Thoracic aorta (tissue), 2 donors: ENCODE measurements around the gene GCNT2. TPM values are rescaled to one million over a fixed set of nuclear protein-coding genes. Genes with fewer than 3 reads are reported as not detected.
"Not testable (repeated sequence)": the region's sequence is repeated elsewhere in the genome, so short reads cannot be mapped to it uniquely, and the experiment has no call there.

Experiments used
- ATAC-seq: fragments of 150-250 bp; one replicate; pipeline ENCODE4 v1.8.0; 2017; ENCODE audit warnings: low read depth; ENCODE audit not compliant: insufficient number of reproducible peaks, low FRiP score
- DNase-seq: peaks from one replicate; pipeline ENCODE4 v3.0.0-alpha.2; 2020; ENCODE audit warnings: low spot score
- H3K27ac ChIP-seq, 2 donors: fragments of 200-600 bp; sonication (generic); 1 replicate in 1 of 2; 2 replicates in 1 of 2; pipeline ENCODE4 v1.5.1; 2016; ENCODE audit warnings: mild to moderate bottlenecking in 2 of 2, moderate library complexity in 2 of 2
- H3K27me3 ChIP-seq: fragments of 200-600 bp; sonication (generic); replicated peaks from 2 replicates; pipeline ENCODE4 v1.6.0; 2016; ENCODE audit warnings: mild to moderate bottlenecking; ENCODE audit not compliant: insufficient read depth
- H3K36me3 ChIP-seq: fragments of 200-600 bp; sonication (generic); one replicate; pipeline ENCODE4 v1.5.1; 2016
- H3K4me1 ChIP-seq, 2 donors: fragments of 200-600 bp; sonication (generic); 1 replicate in 1 of 2; 2 replicates in 1 of 2; pipeline versions ENCODE4 v1.5.1 to v1.6.0; 2016; ENCODE audit warnings: low read depth in 2 of 2, mild to moderate bottlenecking in 1 of 2; ENCODE audit not compliant: control insufficient read depth in 1 of 2
- H3K4me3 ChIP-seq: fragments of 200-600 bp; sonication (generic); 2 replicates; pipeline ENCODE4 v1.5.1; 2016; ENCODE audit warnings: mild to moderate bottlenecking
- H3K9me3 ChIP-seq: fragments of 200-600 bp; sonication (generic); 2 replicates; pipeline ENCODE4 v1.5.1; 2016
- CTCF ChIP-seq: fragments of 200-600 bp; sonication (generic); IDR thresholded peaks from one replicate; pipeline ENCODE4 v1.5.1; 2019; ENCODE audit warnings: antibody characterized with exemption
- total RNA-seq, 2 donors: library from RNA; depleted of rRNA; stranded (reverse); fragments of >200 nt; gene quantifications; one replicate each; pipeline versions ENCODE4 v1.1.0 to v1.2.3, GENCODE V29; 2016

Gene GCNT2
- total RNA-seq, 2 donors from 2014 or later = 29.1 to 44.9 TPM

DNA sequence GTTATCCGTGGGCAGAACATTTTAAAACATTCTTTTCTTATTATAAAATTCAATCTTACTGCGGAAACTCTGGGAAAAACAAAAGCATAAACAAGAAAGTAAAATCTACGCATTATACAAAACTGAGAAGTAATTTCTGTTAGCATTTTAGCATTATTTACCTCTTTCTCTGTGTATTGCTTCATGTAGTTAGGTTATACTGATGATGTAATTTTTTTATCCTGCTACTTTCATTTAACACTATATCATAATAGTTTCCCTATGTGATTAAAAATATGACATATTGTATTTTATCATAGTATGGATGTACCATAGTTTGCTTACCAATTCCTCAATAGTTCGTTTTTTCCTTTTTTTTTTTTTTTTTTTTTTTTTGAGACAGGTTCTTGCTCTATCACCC is 4.2 kb upstream of the GCNT2 start:
- H3K36me3 ChIP-seq = no peaks in the 10 kb centered on the region
- H3K4me3 ChIP-seq = no peak overlapping the region
- peaks cover 22 to 32% of the 10 kb centered on the region in 2 donors for H3K4me1 ChIP-seq
- H3K27ac ChIP-seq = no peak overlapping the region
- no peak for ATAC-seq
- TF ChIP-seq CTCF = no peak
- H3K9me3 ChIP-seq = no peaks in the 10 kb centered on the region
- no peak for DNase-seq
- H3K27me3 ChIP-seq = no peaks in the 10 kb centered on the region

GRCh38 chr6:10518557-10519407 is 2.4 kb upstream of the GCNT2 start:
- Histone ChIP-seq H3K27me3 (no peaks in the 10 kb centered on the region), H3K36me3 (no peaks in the 10 kb centered on the region), H3K27ac (peak overlapping the region; percentile 15 to 84), H3K4me3 (no peak overlapping the region), H3K4me1 (peaks cover 22 to 49% of the 10 kb centered on the region in 2 donors), H3K9me3 (no peaks in the 10 kb centered on the region)
- ATAC-seq (no peak), DNase-seq (no peak)
- TF ChIP-seq CTCF = no peak

DNA sequence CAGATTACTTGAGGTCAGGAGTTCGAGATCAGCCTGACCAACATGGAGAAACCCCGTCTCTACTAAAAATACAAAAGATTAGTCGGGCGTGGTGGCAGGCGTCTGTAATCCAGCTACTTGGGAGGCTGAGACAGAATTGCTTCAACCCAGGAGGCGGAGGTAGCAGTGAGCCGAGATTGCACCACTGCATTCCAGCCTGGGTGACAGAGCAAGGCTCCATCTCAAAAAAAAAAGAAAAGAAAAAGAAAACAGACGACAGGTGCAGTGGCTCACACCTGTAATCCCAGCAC is 1.8 kb upstream of the GCNT2 start:
- not testable (repeated sequence) for ATAC-seq, DNase-seq, H3K36me3 ChIP-seq, H3K27me3 ChIP-seq, H3K9me3 ChIP-seq, H3K4me3 ChIP-seq
- peak overlapping the region; percentile 15 to 84 for H3K27ac ChIP-seq
- H3K4me1 ChIP-seq = peaks cover 22 to 49% of the 10 kb centered on the region in 2 donors

- H3K27ac ChIP-seq = peak overlapping the region; percentile 83 to 84
- H3K9me3 ChIP-seq = no peaks in the 10 kb centered on the region
- peaks cover 22 to 49% of the 10 kb centered on the region in 2 donors for H3K4me1 ChIP-seq
- no peaks in the 10 kb centered on the region for H3K27me3 ChIP-seq
- H3K4me3 ChIP-seq = peak overlapping the region; percentile 58
- no peaks in the 10 kb centered on the region for H3K36me3 ChIP-seq
- no peak for DNase-seq
- ATAC-seq = no peak
- no peak for TF ChIP-seq CTCF
Observed at GRCh38 chr6:10520468-10520867, 683 bp upstream of the GCNT2 start.

DNA sequence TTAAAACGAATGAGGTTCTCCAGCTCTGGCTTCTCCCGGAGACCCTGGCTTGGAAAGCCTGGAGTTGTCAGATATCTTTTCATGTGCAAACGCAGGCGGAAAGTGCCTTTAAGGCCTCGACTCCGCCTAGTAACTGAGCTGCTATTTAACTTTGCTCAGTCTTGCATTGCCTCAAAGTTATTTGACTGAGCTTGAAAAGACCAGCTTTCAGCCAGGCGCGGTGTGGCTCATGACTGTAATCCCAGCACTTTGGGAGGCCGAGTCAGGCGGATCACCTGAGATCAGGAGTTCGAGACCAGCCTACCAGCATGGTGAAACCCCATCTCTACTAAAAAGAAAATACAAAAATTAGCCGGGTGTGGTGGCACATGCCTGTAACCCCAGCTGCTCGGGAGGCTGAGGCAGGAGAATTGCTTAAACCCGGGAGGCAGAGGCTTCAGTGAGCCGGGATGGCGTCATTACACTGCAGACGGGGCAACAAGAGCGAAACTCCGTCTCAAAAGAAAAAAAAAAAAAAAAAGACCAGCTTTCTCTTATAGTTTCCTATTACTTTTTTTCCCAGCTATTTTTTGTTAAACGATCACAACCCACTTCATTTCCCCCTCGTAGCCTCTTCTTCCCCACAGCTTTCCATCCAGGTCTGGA is 1.9 kb downstream of the GCNT2 start:
- Histone ChIP-seq H3K4me3 (peak overlapping the region; percentile 58), H3K9me3 (no peaks in the 10 kb centered on the region), H3K4me1 (peaks cover 22 to 57% of the 10 kb centered on the region in 2 donors), H3K27ac (peak overlapping the region; percentile 83 to 84), H3K27me3 (no peaks in the 10 kb centered on the region), H3K36me3 (no peaks in the 10 kb centered on the region)
- DNase-seq = no peak
- ATAC-seq = no peak
- no peak for TF ChIP-seq CTCF
